Superior temporal gyrus (tissue), 1 donor: Measurements from ENCODE around the gene APLP1.
"Not testable (repeated sequence)": the region's sequence is repeated elsewhere in the genome, so short reads cannot be mapped to it uniquely, and the experiment has no call there.

Experiments
- DNase-seq: peaks from one replicate; pipeline ENCODE4 v3.0.0-alpha.2; 2016; ENCODE audit errors: extremely low spot score

The APLP1 gene

GRCh38 chr19:35904311-35905068, 36.1 kb downstream of the APLP1 start:
- no peak for DNase-seq

- DNase-seq: no peak
Observed at GRCh38 chr19:35905178-35905727, 36.9 kb downstream of the APLP1 start.

- DNase-seq: no peak
Observed at GRCh38 chr19:35907377-35907745, 39.0 kb downstream of the APLP1 start.

GRCh38 chr19:35908010-35908441, 39.7 kb downstream of the APLP1 start, which contains the start of gene TYROBP:
Gene TYROBP (minus strand): TSS chr19:35908295. CDS start chr19:35908228, 67 bp downstream.
- no peak for DNase-seq

- DNase-seq: no peak
Observed at GRCh38 chr19:35908973-35909683, 40.8 kb downstream of the APLP1 start.

- no peak for DNase-seq
Observed at GRCh38 chr19:35909684-35910035, 41.3 kb downstream of the APLP1 start.

GRCh38 chr19:35910355-35910754, 42.0 kb downstream of the APLP1 start:
- not testable (repeated sequence) for DNase-seq

- DNase-seq: no peak
Observed at GRCh38 chr19:35911173-35911572, 42.8 kb downstream of the APLP1 start.

- DNase-seq: no peak
Observed at GRCh38 chr19:35911790-35912189, 43.4 kb downstream of the APLP1 start.

- no peak for DNase-seq
Observed at GRCh38 chr19:35913589-35913988, 45.2 kb downstream of the APLP1 start.

GRCh38 chr19:35915443-35915842, 47.1 kb downstream of the APLP1 start:
- no peak for DNase-seq

- no peak for DNase-seq
Observed at GRCh38 chr19:35919306-35919705, 50.9 kb downstream of the APLP1 start.

- no peak for DNase-seq
Observed at GRCh38 chr19:35921012-35921411, 52.6 kb downstream of the APLP1 start.

GRCh38 chr19:35925501-35925900, 57.1 kb downstream of the APLP1 start:
- no peak for DNase-seq

- no peak for DNase-seq
Observed at GRCh38 chr19:35928507-35928906, 60.1 kb downstream of the APLP1 start.
